GM04504 (cell line): ENCODE results near the gene MBNL1.
"Not testable (repeated sequence)": the region's sequence is repeated elsewhere in the genome, so short reads cannot be mapped to it uniquely, and the experiment has no call there.

Source experiments
- DNase-seq: peaks from one replicate; pipeline ENCODE4 v3.0.0-alpha.2; 2012; ENCODE audit warnings: low read depth

Gene MBNL1

GRCh38 chr3:152404976-152405375, 136.2 kb downstream of the MBNL1 start:
- DNase-seq: no peak

- DNase-seq: peak; percentile 92
Measured at GRCh38 chr3:152405915-152406802, 137.4 kb downstream of the MBNL1 start.

- DNase-seq: no peak
Measured at GRCh38 chr3:152413240-152413639, 144.5 kb downstream of the MBNL1 start.

GRCh38 chr3:152416808-152417580, 148.3 kb downstream of the MBNL1 start:
- no peak for DNase-seq

GRCh38 chr3:152419748-152420147, 151.0 kb downstream of the MBNL1 start:
- DNase-seq: no peak

GRCh38 chr3:152421162-152421561, 152.4 kb downstream of the MBNL1 start:
- DNase-seq: no peak

- DNase-seq: no peak
Measured at GRCh38 chr3:152426393-152426792, 157.7 kb downstream of the MBNL1 start.

GRCh38 chr3:152428577-152428976, 159.8 kb downstream of the MBNL1 start:
- no peak for DNase-seq

- DNase-seq: no peak
Measured at GRCh38 chr3:152430223-152431002, 161.7 kb downstream of the MBNL1 start.

GRCh38 chr3:152434142-152434541, 165.4 kb downstream of the MBNL1 start:
- DNase-seq: no peak

GRCh38 chr3:152435210-152435609, 166.5 kb downstream of the MBNL1 start:
- not testable (repeated sequence) for DNase-seq

- peak; percentile 20 for DNase-seq
Measured at GRCh38 chr3:152436707-152437590, 168.2 kb downstream of the MBNL1 start.

GRCh38 chr3:152438181-152438580, 169.5 kb downstream of the MBNL1 start:
- no peak for DNase-seq

GRCh38 chr3:152438706-152439105, 170.0 kb downstream of the MBNL1 start:
- DNase-seq: no peak

- DNase-seq: not testable (repeated sequence)
Measured at GRCh38 chr3:152440243-152440642, 171.5 kb downstream of the MBNL1 start.

GRCh38 chr3:152443212-152444023, 174.7 kb downstream of the MBNL1 start:
- DNase-seq: no peak

- DNase-seq: peak; percentile 38
Measured at GRCh38 chr3:152444029-152444641, 175.4 kb downstream of the MBNL1 start.

- no peak for DNase-seq
Measured at GRCh38 chr3:152445212-152445611, 176.5 kb downstream of the MBNL1 start.

GRCh38 chr3:152446495-152446894, 177.8 kb downstream of the MBNL1 start:
- no peak for DNase-seq

GRCh38 chr3:152447511-152447910, 178.8 kb downstream of the MBNL1 start:
- no peak for DNase-seq
